Thyroid gland (tissue), 4 donors: ENCODE results near the gene SMG6. TPM values are rescaled to one million over a fixed set of nuclear protein-coding genes. Genes with fewer than 3 reads are reported as not detected.
A peak's percentile ranks its signal among the peaks of the same experiment; 100 is the strongest.

ENCODE experiments used
- DNase-seq, 2 donors: peaks; one replicate each; pipeline ENCODE4 v3.0.0-alpha.2; 2019
- H3K27ac ChIP-seq, 3 donors: fragments of 200-600 bp; sonication (generic); 1 replicate in 2 of 3; 2 replicates in 1 of 3; pipeline ENCODE4 v1.5.1; 2016 to 2019; ENCODE audit warnings: mild to moderate bottlenecking in 1 of 3, moderate library complexity in 1 of 3
- H3K27me3 ChIP-seq: fragments of 200-600 bp; sonication (generic); one replicate; pipeline ENCODE4 v1.5.1; 2019
- H3K36me3 ChIP-seq, 2 donors: fragments of 200-600 bp; sonication (generic); one replicate each; pipeline ENCODE4 v1.5.1; 2016 to 2019
- H3K4me1 ChIP-seq, 2 donors: fragments of 200-600 bp; sonication (generic); one replicate each; pipeline ENCODE4 v1.5.1; 2017 to 2019
- H3K4me3 ChIP-seq, 3 donors: fragments of 200-600 bp; sonication (generic); replicated peaks in 1 of 3; 1 replicate in 2 of 3; 2 replicates in 1 of 3; pipeline ENCODE4 v1.5.1; 2016; ENCODE audit warnings: mild to moderate bottlenecking in 1 of 3
- H3K9me3 ChIP-seq: fragments of 200-600 bp; sonication (generic); one replicate; pipeline ENCODE4 v1.5.1; 2017
- CTCF ChIP-seq, 6 experiments: fragments of 200-600 bp in 3 of 6; fragments of 450-650 bp in 3 of 6; sonication (generic) in 3 of 6; IDR thresholded peaks; one replicate each; pipeline ENCODE4 v1.5.1; 2016 to 2019; ENCODE audit warnings: antibody characterized with exemption in 6 of 6, mild to moderate bottlenecking in 2 of 6, inconsistent platforms in 1 of 6, moderate library complexity in 1 of 6
- POLR2A ChIP-seq, 2 donors: fragments of 450-650 bp; IDR thresholded peaks; one replicate each; pipeline ENCODE4 v1.6.1; 2017; ENCODE audit warnings: antibody characterized with exemption in 2 of 2, mild to moderate bottlenecking in 2 of 2, moderate library complexity in 1 of 2
- WGBS, 2 donors: methylation state at CpG; one replicate each; pipeline ENCODE4 v1.1.5; 2017; 5-methylcytosine and 5-hydroxymethylcytosine counted together
- intact Hi-C: fragments of 100-400 bp; cut with DNase I; formaldehyde crosslinking; loops from one replicate; pipeline ENCODE4 v1.15.1; 2023
- total RNA-seq, 4 donors: library from RNA; depleted of rRNA; stranded (reverse); fragments of >200 nt; gene quantifications; one replicate each; pipeline ENCODE4 v1.2.3, GENCODE V29; 2016

The SMG6 gene
- total RNA-seq, 4 donors from 2014 or later: 26.0 to 35.9 (median 32.9) TPM

DNA sequence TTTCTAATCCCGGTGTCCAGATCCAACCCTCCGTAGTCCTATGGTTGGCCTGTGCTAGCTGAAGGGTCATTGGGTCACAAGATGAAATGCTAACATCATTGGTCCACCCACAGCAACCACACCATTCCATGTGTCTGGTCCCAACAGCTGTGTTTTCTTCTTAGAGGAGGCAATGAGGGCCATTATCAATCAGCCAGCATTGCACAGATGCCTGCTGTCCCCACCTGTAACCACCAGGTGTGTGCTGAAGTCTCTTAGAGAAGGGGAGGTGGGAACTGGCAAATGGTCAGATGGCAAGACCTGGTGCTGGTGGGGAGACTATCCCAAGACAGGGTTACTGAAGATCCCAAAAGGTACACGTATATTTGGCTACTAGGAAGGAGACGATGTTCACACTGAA, 211.3 kb downstream of the SMG6 start:
- intact Hi-C loops: loop anchor here (5.0 to 10.0 kb wide), 2 partner anchors 35 to 153 kb away; partner anchors contain the start of gene HIC1
- no peak for DNase-seq
- Histone ChIP-seq H3K36me3 (no peaks in the 10 kb centered on the region), H3K27me3 (no peaks in the 10 kb centered on the region), H3K9me3 (no peaks in the 10 kb centered on the region), H3K4me1 (peaks cover 30 to 68% of the 10 kb centered on the region in 2 donors), H3K27ac (peak overlapping the region in 1 of 3 donors; percentile 30), H3K4me3 (no peak overlapping the region)
- WGBS, 2 donors: 97 to 98% methylated on average over 4 of the region's 4 CpGs
- no peak for TF ChIP-seq CTCF (IDR thresholded peaks at IDR 0.05)
- no peak for TF ChIP-seq POLR2A (IDR thresholded peaks at IDR 0.05)

DNA sequence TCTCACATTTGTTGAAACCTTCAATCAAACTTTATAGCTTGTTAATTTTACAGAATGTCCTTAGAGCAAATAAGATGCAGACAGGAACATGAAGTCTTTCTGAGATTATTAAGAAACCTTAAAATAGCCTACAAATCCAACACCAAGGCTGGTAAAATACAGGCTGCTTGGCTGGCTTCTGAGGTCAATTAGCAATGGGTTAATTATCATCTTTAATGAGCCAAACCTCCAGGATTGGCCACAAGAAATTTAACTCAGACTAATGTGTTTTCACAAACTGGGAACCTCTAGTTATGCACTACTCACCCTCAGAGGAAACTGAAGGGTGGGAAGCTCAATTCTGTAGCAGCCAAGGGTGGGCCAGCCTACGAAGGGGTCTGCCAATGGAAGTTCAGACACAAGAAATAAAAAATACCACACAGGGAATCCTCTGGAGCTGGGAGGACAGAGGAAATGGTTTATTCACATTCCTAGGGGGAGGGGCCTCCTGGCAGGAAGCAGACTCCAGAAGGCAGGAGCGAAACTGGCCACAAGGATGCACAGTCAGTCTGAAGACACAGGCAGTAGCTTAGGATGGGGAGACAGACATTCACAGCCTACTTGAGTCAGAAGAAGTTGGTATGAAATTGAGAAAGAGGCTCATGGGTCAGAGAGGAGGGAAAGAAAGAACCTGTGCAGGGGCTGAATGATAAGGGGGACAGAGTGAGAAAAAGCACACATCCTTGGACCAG, 212.6 kb downstream of the SMG6 start:
- intact Hi-C loops: loop anchor here (5.0 to 10.0 kb wide), 2 partner anchors 34 to 154 kb away; partner anchors contain the start of gene HIC1
- peaks cover 28 to 80% of the 10 kb centered on the region in 2 donors for H3K4me1 ChIP-seq
- WGBS, 2 donors: 47 to 64% methylated on average over 2 of the region's 2 CpGs
- H3K9me3 ChIP-seq: no peaks in the 10 kb centered on the region
- peak in 1 of 2 donors; percentile 28 for DNase-seq
- H3K27me3 ChIP-seq: no peaks in the 10 kb centered on the region
- TF ChIP-seq POLR2A (IDR thresholded peaks at IDR 0.05) (no peak), CTCF (IDR thresholded peaks at IDR 0.05) (peak in 2 of 6 experiments; percentile 13 to 23)
- H3K4me3 ChIP-seq: no peak overlapping the region
- peak overlapping the region in 2 of 3 donors; percentile 1 to 71 for H3K27ac ChIP-seq
- no peaks in the 10 kb centered on the region for H3K36me3 ChIP-seq

DNA sequence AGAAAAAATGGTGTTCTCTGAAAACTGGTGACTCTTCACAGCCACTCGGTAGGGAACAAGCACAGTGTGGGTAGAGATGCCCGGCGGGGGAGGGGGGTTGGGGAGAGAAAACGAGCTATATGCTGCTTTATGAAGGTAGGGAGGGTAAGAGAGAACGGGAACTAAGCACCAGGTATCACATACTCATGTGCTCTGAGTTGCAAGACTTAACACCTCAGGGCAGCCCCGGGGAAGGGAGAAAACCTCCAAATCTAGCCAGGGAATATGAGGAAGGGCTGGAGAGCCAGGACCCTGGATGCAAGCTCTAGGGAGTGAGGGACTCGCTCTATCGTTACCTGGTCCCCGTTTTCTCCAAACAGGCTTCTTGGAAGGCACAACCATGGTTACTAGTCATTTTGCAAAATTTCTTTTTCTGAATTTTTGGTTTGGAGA, 213.4 kb downstream of the SMG6 start:
- no peak for DNase-seq
- H3K36me3 ChIP-seq: no peaks in the 10 kb centered on the region
- TF ChIP-seq POLR2A (IDR thresholded peaks at IDR 0.05) (no peak), CTCF (IDR thresholded peaks at IDR 0.05) (no peak)
- H3K4me1 ChIP-seq: peaks cover 21 to 79% of the 10 kb centered on the region in 2 donors
- H3K27ac ChIP-seq: peak overlapping the region in 2 of 3 donors; percentile 1 to 71
- no peak overlapping the region for H3K4me3 ChIP-seq
- no peaks in the 10 kb centered on the region for H3K9me3 ChIP-seq
- H3K27me3 ChIP-seq: no peaks in the 10 kb centered on the region
- 71 to 75% methylated on average over 9 of the region's 9 CpGs for WGBS, 2 donors
- intact Hi-C loops: loop anchor here (5.0 to 10.0 kb wide), 2 partner anchors 33 to 155 kb away; partner anchors contain the start of gene HIC1

DNA sequence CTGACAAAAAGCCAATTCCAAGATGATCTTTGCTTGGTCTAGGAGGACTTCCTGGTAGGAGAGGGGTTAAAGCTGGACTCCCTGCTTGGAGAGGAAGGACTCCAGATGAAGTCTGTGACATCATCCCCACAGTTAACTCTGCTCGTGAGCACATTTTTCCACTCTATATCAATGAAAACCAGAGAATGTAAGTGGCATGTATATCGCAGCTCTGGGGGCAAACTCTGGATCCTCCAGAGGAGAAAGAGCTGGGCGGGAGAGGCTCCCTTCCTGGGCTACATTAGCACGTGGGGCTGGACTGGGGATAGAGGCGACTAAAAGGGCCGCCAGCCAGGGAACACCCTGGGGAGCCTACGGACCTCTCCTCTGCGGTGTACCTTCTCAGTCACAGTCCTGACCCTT, 214.6 kb downstream of the SMG6 start:
- intact Hi-C loops: no loop called here
- Histone ChIP-seq H3K4me3 (no peak overlapping the region), H3K27ac (peak overlapping the region; percentile 52 to 71 (median 56)), H3K36me3 (no peaks in the 10 kb centered on the region), H3K27me3 (no peaks in the 10 kb centered on the region), H3K4me1 (peaks cover 11 to 79% of the 10 kb centered on the region in 2 donors), H3K9me3 (no peaks in the 10 kb centered on the region)
- 53 to 64% methylated on average over 8 of the region's 8 CpGs for WGBS, 2 donors
- TF ChIP-seq CTCF (IDR thresholded peaks at IDR 0.05) (no peak), POLR2A (IDR thresholded peaks at IDR 0.05) (no peak)
- no peak for DNase-seq

GRCh38 chr17:2087597-2088211, 215.9 kb downstream of the SMG6 start:
- Histone ChIP-seq H3K4me1 (peaks cover 0 to 74% of the 10 kb centered on the region in 2 donors), H3K27ac (peak overlapping the region in 2 of 3 donors; percentile 29 to 71), H3K9me3 (no peaks in the 10 kb centered on the region), H3K4me3 (no peak overlapping the region), H3K36me3 (no peaks in the 10 kb centered on the region), H3K27me3 (no peaks in the 10 kb centered on the region)
- TF ChIP-seq POLR2A (IDR thresholded peaks at IDR 0.05) (no peak), CTCF (IDR thresholded peaks at IDR 0.05) (no peak)
- no peak for DNase-seq
- 63 to 72% methylated on average over 10 of the region's 10 CpGs for WGBS, 2 donors
- intact Hi-C loops: no loop called here
